ENCODE data around the gene AKR1B1. TPM values are rescaled to one million over a fixed set of nuclear protein-coding genes. Genes with fewer than 3 reads are reported as not detected.

Gene AKR1B1
- total RNA-seq, 1 experiment from 2014 or later: 1.6 TPM

DNA sequence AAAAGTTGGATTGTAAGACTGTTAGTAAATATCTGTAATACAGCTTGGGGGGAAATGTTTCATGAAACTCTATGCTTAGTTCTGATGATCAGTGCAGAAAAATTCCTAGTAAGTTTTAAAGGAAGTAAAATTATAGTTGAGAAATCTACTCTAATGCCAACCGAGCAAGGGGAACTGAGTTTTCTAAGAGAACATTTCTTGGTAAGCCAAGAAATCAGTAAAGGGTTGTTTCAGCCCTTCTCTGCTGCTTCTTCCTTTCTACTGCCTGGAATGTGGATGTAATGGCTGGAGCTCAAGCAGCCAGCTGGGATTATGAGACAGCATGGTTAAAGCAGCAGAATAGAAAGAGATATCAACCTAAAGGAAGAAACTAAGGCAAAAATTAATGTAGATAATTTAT lies 15.9 kb upstream of the AKR1B1 start:
- no peak overlapping the region for H3K4me2 ChIP-seq (ENCODE audit: low read length)
- H3K79me2 ChIP-seq (ENCODE audit: low read length): no peaks in the 10 kb centered on the region
- H3K9ac ChIP-seq (ENCODE audit: low read length): no peak overlapping the region
- H3F3A ChIP-seq (ENCODE audit: low read length, unreplicated experiment): no peaks in the 10 kb centered on the region
- no peak overlapping the region for H3K4me3 ChIP-seq (ENCODE audit: low read length)
- CTCF ChIA-PET: interaction anchor here (0.6 kb wide), 2 partner anchors 31 to 132 kb away, joined by 3 to 4 read pairs; no protein-coding TSS in a partner anchor
- H3K27me3 ChIP-seq (ENCODE audit: low read length): no peaks in the 10 kb centered on the region
- H4K20me1 ChIP-seq (ENCODE audit: low read length): no peaks in the 10 kb centered on the region
- TF ChIP-seq, protein P1, sequence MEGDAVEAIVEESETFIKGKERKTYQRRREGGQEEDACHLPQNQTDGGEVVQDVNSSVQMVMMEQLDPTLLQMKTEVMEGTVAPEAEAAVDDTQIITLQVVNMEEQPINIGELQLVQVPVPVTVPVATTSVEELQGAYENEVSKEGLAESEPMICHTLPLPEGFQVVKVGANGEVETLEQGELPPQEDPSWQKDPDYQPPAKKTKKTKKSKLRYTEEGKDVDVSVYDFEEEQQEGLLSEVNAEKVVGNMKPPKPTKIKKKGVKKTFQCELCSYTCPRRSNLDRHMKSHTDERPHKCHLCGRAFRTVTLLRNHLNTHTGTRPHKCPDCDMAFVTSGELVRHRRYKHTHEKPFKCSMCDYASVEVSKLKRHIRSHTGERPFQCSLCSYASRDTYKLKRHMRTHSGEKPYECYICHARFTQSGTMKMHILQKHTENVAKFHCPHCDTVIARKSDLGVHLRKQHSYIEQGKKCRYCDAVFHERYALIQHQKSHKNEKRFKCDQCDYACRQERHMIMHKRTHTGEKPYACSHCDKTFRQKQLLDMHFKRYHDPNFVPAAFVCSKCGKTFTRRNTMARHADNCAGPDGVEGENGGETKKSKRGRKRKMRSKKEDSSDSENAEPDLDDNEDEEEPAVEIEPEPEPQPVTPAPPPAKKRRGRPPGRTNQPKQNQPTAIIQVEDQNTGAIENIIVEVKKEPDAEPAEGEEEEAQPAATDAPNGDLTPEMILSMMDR (conservative IDR thresholded peaks at IDR 0.05; ENCODE audit: low read depth, low read length): no peak
- TF ChIP-seq EZH2 (IDR thresholded peaks at IDR 0.05; ENCODE audit: low read length, unreplicated experiment) (no peak), EZH2phosphoT487 (IDR thresholded peaks at IDR 0.05; ENCODE audit: borderline replicate concordance, low read length) (no peak)
- no peak overlapping the region for H2AFZ ChIP-seq (ENCODE audit: low read length)
- BruUV-seq (replicated peaks): no TSS peak
- H3K9me2 ChIP-seq (replicated peaks; ENCODE audit: low read length): no peaks in the 10 kb centered on the region
- H3K4me1 ChIP-seq (ENCODE audit: insufficient read depth, low read length): peaks cover 15% of the 10 kb centered on the region
- ATAC-seq: no peak
- intact Hi-C loops (cut with micrococcal nuclease): no loop called here
- H3K9me3 ChIP-seq (ENCODE audit: low read length): no peaks in the 10 kb centered on the region
- no peaks in the 10 kb centered on the region for H3K36me3 ChIP-seq (ENCODE audit: low read depth, low read length)
- POLR2A ChIA-PET (ENCODE audit: unreplicated experiment): no interaction called here
- DNase-seq: no peak
- H3K27ac ChIP-seq (ENCODE audit: low read length): no peak overlapping the region

DNA sequence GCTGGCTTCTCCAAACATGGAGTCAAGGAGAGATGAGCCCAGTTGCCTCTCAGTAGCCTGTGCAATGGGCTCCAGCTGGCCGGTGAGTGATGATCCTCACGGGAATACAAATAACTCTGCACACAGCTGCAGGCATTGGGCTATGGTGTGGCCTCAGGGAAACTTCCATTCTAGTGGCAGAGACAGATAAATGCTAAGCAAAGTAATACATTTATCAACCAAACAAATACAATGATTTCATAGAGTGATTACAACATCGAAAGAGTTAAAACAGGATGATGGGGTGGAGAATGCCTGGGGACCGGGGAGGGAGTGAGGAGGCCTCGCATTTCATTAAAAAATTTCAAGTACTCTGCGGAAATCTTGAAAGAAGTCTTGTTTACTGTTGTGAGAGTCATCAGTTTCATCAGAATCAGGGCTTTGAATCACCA lies 15.0 kb upstream of the AKR1B1 start:
- Histone ChIP-seq H3K9ac (ENCODE audit: low read length) (no peak overlapping the region), H3K4me1 (ENCODE audit: insufficient read depth, low read length) (peaks cover 14% of the 10 kb centered on the region), H3K4me2 (ENCODE audit: low read length) (no peak overlapping the region), H3K79me2 (ENCODE audit: low read length) (no peaks in the 10 kb centered on the region), H3K4me3 (ENCODE audit: low read length) (no peak overlapping the region), H3F3A (ENCODE audit: low read length, unreplicated experiment) (no peaks in the 10 kb centered on the region), H4K20me1 (ENCODE audit: low read length) (no peaks in the 10 kb centered on the region), H3K9me3 (ENCODE audit: low read length) (no peaks in the 10 kb centered on the region), H3K27me3 (ENCODE audit: low read length) (no peaks in the 10 kb centered on the region), H3K9me2 (replicated peaks; ENCODE audit: low read length) (no peaks in the 10 kb centered on the region), H3K27ac (ENCODE audit: low read length) (peak overlapping the region; percentile 40; the same call in 1 of the 2 replicates), H2AFZ (ENCODE audit: low read length) (no peak overlapping the region), H3K36me3 (ENCODE audit: low read depth, low read length) (no peaks in the 10 kb centered on the region)
- ChIA-PET POLR2A (ENCODE audit: unreplicated experiment) (no interaction called here), CTCF (no interaction called here)
- DNase-seq (peak; percentile 68), ATAC-seq (peak; percentile 60)
- no TSS peak for BruUV-seq (replicated peaks)
- TF ChIP-seq, protein P1 (conservative IDR thresholded peaks at IDR 0.05; ENCODE audit: low read depth, low read length): no peak
- TF ChIP-seq EZH2phosphoT487 (IDR thresholded peaks at IDR 0.05; ENCODE audit: borderline replicate concordance, low read length): no peak
- TF ChIP-seq EZH2 (IDR thresholded peaks at IDR 0.05; ENCODE audit: low read length, unreplicated experiment): no peak
- intact Hi-C loops (cut with micrococcal nuclease): no loop called here

DNA sequence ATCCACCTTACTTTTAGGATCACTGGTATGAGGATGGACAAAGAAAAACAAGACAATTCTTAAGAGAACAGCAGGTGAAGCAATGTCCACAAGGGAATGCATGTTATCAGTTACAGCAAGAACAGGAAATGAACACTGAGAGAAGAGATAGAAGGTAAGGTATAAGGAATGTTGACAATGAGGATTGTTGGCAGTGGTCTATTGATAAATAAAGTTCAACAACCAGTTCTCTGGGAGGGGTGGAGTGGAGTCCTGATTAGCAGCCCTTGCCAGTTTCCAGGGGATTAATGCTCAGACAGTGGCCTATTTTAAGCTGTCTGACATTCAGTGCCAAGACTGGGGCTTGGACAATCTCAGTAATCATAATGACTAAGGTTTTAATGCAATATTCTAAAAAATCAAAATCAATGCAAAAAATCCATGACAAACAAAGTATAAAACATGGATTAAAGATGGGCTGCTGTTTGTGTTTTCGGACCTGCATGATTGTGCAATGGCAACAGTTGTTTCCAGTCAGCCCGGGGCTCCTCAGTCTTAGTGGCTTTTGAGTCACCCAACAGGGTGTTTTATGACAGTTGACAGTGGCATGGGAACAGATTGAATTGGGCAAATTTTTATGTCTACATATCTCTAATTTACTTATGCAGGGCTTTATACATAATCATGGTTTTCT lies 13.8 kb upstream of the AKR1B1 start:
- Histone ChIP-seq H3K79me2 (ENCODE audit: low read length) (no peaks in the 10 kb centered on the region), H4K20me1 (ENCODE audit: low read length) (no peaks in the 10 kb centered on the region), H3K36me3 (ENCODE audit: low read depth, low read length) (no peaks in the 10 kb centered on the region), H3K27ac (ENCODE audit: low read length) (no peak overlapping the region), H3K4me3 (ENCODE audit: low read length) (no peak overlapping the region), H3K9me2 (replicated peaks; ENCODE audit: low read length) (no peaks in the 10 kb centered on the region), H3K27me3 (ENCODE audit: low read length) (no peaks in the 10 kb centered on the region), H3K9me3 (ENCODE audit: low read length) (no peaks in the 10 kb centered on the region), H3F3A (ENCODE audit: low read length, unreplicated experiment) (no peaks in the 10 kb centered on the region), H2AFZ (ENCODE audit: low read length) (no peak overlapping the region), H3K4me2 (ENCODE audit: low read length) (no peak overlapping the region), H3K9ac (ENCODE audit: low read length) (no peak overlapping the region), H3K4me1 (ENCODE audit: insufficient read depth, low read length) (peaks cover 14% of the 10 kb centered on the region)
- BruUV-seq (replicated peaks): no TSS peak
- no peak for TF ChIP-seq EZH2 (IDR thresholded peaks at IDR 0.05; ENCODE audit: low read length, unreplicated experiment)
- no peak for TF ChIP-seq EZH2phosphoT487 (IDR thresholded peaks at IDR 0.05; ENCODE audit: borderline replicate concordance, low read length)
- TF ChIP-seq, protein P1 (conservative IDR thresholded peaks at IDR 0.05; ENCODE audit: low read depth, low read length): no peak
- ATAC-seq (no peak), DNase-seq (no peak)
- ChIA-PET CTCF (no interaction called here), POLR2A (ENCODE audit: unreplicated experiment) (no interaction called here)
- intact Hi-C loops (cut with micrococcal nuclease): no loop called here
